ENCODE measurements around the gene CACNG3. TPM values are rescaled to one million over a fixed set of nuclear protein-coding genes. Genes with fewer than 3 reads are reported as not detected.

CACNG3 gene
- total and polyA plus RNA-seq, 11 donors: not detected

GRCh38 chr16:24357511-24357910 lies 101.4 kb downstream of the CACNG3 start:
- Histone ChIP-seq H3K27me3 (peaks cover 0 to 5% (median 0%) of the 10 kb centered on the region in 9 donors), H3K4me3 (no peak overlapping the region), H3K36me3 (no peaks in the 10 kb centered on the region), H3K27ac (no peak overlapping the region), H3K9me3 (no peaks in the 10 kb centered on the region), H3K4me1 (no peaks in the 10 kb centered on the region)
- WGBS, 4 donors: 72 to 81% (median 80%) methylated on average over 7 of the region's 7 CpGs
- TF ChIP-seq CTCF (IDR thresholded peaks at IDR 0.05) (no peak), POLR2A (IDR thresholded peaks at IDR 0.05) (no peak)
- intact Hi-C loops (cut with DNase I): no loop called here
- ATAC-seq: no peak
- DNase-seq: no peak

DNA sequence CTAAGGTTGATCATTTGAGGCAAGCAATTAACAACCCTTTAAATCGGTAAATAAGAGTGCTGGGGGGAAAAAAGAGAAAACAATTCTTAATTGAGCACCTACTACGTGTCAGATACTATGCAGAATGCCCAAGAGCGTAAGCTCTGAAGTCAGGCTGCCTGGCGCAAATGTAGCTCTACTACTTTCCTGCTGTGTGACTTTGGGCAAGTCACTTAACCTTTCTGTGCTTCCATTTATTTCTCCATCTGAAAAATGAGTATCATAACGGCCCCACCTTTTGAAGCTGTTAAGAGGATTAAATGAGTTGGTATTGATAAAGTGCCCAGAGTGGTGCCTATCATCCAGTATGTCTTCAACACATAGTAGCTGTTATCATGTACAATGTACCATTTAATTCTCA lies 102.0 kb downstream of the CACNG3 start:
- no peak for DNase-seq
- H3K9me3 ChIP-seq: no peaks in the 10 kb centered on the region
- TF ChIP-seq POLR2A (IDR thresholded peaks at IDR 0.05) (no peak), CTCF (IDR thresholded peaks at IDR 0.05) (no peak)
- H3K36me3 ChIP-seq: no peaks in the 10 kb centered on the region
- H3K4me3 ChIP-seq: no peak overlapping the region
- no peaks in the 10 kb centered on the region for H3K4me1 ChIP-seq
- no peak for ATAC-seq
- intact Hi-C loops (cut with DNase I): no loop called here
- no peak overlapping the region for H3K27ac ChIP-seq
- peaks cover 0 to 5% (median 0%) of the 10 kb centered on the region in 9 donors for H3K27me3 ChIP-seq
- 64 to 71% (median 68%) methylated on average over 5 of the region's 5 CpGs for WGBS, 4 donors

DNA sequence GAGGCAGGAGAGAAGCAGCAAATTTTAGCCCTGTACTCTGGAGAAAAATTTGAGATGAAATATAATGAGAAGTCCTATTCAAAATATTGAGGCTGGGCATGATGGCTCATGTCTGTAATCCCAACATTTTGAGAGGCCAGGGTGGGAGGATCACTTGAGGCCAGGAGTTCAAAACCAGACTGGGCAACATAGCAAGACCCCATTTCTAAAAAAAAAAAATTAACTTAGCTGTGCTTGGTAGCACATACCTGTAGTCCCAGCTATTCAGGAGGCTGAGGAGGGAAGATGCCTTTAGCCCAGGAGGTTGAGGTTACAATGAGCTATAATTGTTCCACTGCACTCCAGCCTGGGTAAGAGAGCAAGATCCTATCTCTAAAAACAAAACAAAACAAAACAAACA lies 103.4 kb downstream of the CACNG3 start:
- Histone ChIP-seq H3K4me3 (no peak overlapping the region), H3K9me3 (no peaks in the 10 kb centered on the region), H3K27ac (no peak overlapping the region), H3K36me3 (no peaks in the 10 kb centered on the region), H3K27me3 (peaks cover 0 to 5% (median 0%) of the 10 kb centered on the region in 9 donors), H3K4me1 (no peaks in the 10 kb centered on the region)
- TF ChIP-seq POLR2A (IDR thresholded peaks at IDR 0.05) (no peak), CTCF (IDR thresholded peaks at IDR 0.05) (no peak)
- ATAC-seq (no peak), DNase-seq (no peak)
- intact Hi-C loops (cut with DNase I): no loop called here

DNA sequence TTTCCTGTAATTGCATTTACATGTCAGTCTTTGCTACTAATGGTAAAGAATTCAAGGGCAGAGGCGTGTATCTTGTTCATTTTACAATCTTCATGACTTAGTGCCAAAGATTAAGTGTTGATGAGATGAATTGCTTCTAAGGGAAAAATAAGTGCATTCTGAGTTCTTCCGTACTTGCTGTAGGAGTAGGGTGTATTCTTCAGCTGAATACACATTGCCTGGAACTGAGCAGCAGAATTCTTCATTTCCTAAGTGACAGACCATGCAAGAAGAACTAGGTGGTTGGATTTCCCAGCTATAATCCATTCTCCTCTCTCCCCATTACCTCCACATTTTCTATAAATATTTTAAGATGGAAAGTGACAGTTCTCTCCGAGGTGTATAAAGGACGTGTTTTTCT lies 104.8 kb downstream of the CACNG3 start:
- intact Hi-C loops (cut with DNase I): no loop called here
- no peaks in the 10 kb centered on the region for H3K4me1 ChIP-seq
- peaks cover 0 to 5% (median 0%) of the 10 kb centered on the region in 9 donors for H3K27me3 ChIP-seq
- DNase-seq (no peak), ATAC-seq (no peak)
- H3K27ac ChIP-seq: no peak overlapping the region
- WGBS, 4 donors: 79 to 82% (median 81%) methylated on average over 4 of the region's 4 CpGs
- no peaks in the 10 kb centered on the region for H3K36me3 ChIP-seq
- H3K4me3 ChIP-seq: no peak overlapping the region
- no peaks in the 10 kb centered on the region for H3K9me3 ChIP-seq
- TF ChIP-seq POLR2A (IDR thresholded peaks at IDR 0.05) (no peak), CTCF (IDR thresholded peaks at IDR 0.05) (no peak)

Data from heart left ventricle (tissue), 16 donors.